GM23338 (cell line): ENCODE measurements around the gene CES4A. TPM values are rescaled to one million over a fixed set of nuclear protein-coding genes. Genes with fewer than 3 reads are reported as not detected.
"Not testable (repeated sequence)": the region's sequence is repeated elsewhere in the genome, so short reads cannot be mapped to it uniquely, and the experiment has no call there.

Source experiments
- ATAC-seq: fragments of 200-7000 bp; cut with Tn5 transposase; 3 replicates; pipeline ENCODE4 v1.9.1; 2020
- DNase-seq: peaks from one replicate; pipeline ENCODE4 v3.0.0-alpha.2; 2015; ENCODE audit warnings: low spot score
- H2AFZ ChIP-seq: fragments of 200-600 bp; sonication (generic); 2 replicates; pipeline ENCODE4 v1.8.0; 2016; ENCODE audit warnings: antibody characterized with exemption, mild to moderate bottlenecking, moderate library complexity
- H3F3A ChIP-seq: fragments of 200-600 bp; sonication (generic); replicated peaks from 2 replicates; pipeline ENCODE4 v1.8.0; 2017; ENCODE audit warnings: antibody characterized with exemption, mixed run types, low read depth
- H3K27ac ChIP-seq: fragments of 200-600 bp; sonication (generic); 2 replicates; pipeline ENCODE4 v1.6.1; 2016; ENCODE audit warnings: low read depth
- H3K27me3 ChIP-seq: fragments of 200-600 bp; sonication (generic); 2 replicates; pipeline ENCODE4 v1.8.0; 2016; ENCODE audit warnings: mild to moderate bottlenecking, mixed run types, moderate library complexity; ENCODE audit not compliant: insufficient read depth
- H3K36me3 ChIP-seq: fragments of 200-600 bp; sonication (generic); 2 replicates; pipeline ENCODE4 v1.8.0; 2016; ENCODE audit warnings: mild to moderate bottlenecking; ENCODE audit not compliant: insufficient read depth
- H3K4me1 ChIP-seq: fragments of 200-600 bp; sonication (generic); 2 replicates; pipeline ENCODE4 v1.8.0; 2016; ENCODE audit warnings: mild to moderate bottlenecking, moderate library complexity; ENCODE audit not compliant: insufficient read depth
- H3K4me2 ChIP-seq: fragments of 200-600 bp; sonication (generic); 2 replicates; pipeline ENCODE4 v1.7.1; 2017; ENCODE audit warnings: mixed run types
- H3K4me3 ChIP-seq: fragments of 200-600 bp; sonication (generic); 2 replicates; pipeline ENCODE4 v1.6.1; 2016; ENCODE audit warnings: mixed run types
- H3K79me2 ChIP-seq: fragments of 200-600 bp; sonication (generic); replicated peaks from 2 replicates; pipeline ENCODE4 v1.8.0; 2017; ENCODE audit warnings: mild to moderate bottlenecking; ENCODE audit not compliant: insufficient read depth
- H3K9me2 ChIP-seq: fragments of 200-600 bp; sonication (generic); 2 replicates; pipeline ENCODE4 v1.8.0; 2017; ENCODE audit not compliant: insufficient read depth
- H4K20me1 ChIP-seq: fragments of 200-600 bp; sonication (generic); replicated peaks from 2 replicates; pipeline ENCODE4 v1.8.0; 2017; ENCODE audit warnings: mild to moderate bottlenecking; ENCODE audit not compliant: insufficient read depth
- H3K27ac Mint-ChIP-seq: 2 replicates; pipeline ENCODE4 v1.8.0; 2020; ENCODE audit warnings: inconsistent platforms, mild to moderate bottlenecking, moderate library complexity, mixed read lengths
- H3K27me3 Mint-ChIP-seq: 3 replicates; pipeline ENCODE4 v1.8.0; 2022; ENCODE audit warnings: low read depth, mild to moderate bottlenecking, moderate library complexity, mixed read lengths, inconsistent platforms; ENCODE audit not compliant: insufficient read depth, poor library complexity
- H3K36me3 Mint-ChIP-seq: 3 replicates; pipeline ENCODE4 v1.8.0; 2021; ENCODE audit warnings: low read depth, mild to moderate bottlenecking, inconsistent platforms, moderate library complexity, mixed read lengths
- H3K4me1 Mint-ChIP-seq: 3 replicates; pipeline ENCODE4 v1.8.0; 2020; ENCODE audit warnings: mild to moderate bottlenecking, inconsistent platforms, mixed read lengths
- H3K4me3 Mint-ChIP-seq: 3 replicates; pipeline ENCODE4 v1.8.0; 2021; ENCODE audit warnings: moderate library complexity, mild to moderate bottlenecking, inconsistent platforms, mixed read lengths
- H3K9me3 Mint-ChIP-seq: 3 replicates; pipeline ENCODE4 v1.8.0; 2020; ENCODE audit warnings: moderate library complexity, mild to moderate bottlenecking, inconsistent platforms, mixed read lengths
- CTCF ChIP-seq, 2 experiments: fragments of 200-600 bp in 1 of 2; sonication (generic) in 1 of 2; conservative IDR thresholded peaks; 2 replicates each; pipeline versions ENCODE4 v1.5.1 to v1.6.1; 2016 to 2017; ENCODE audit warnings: antibody characterized with exemption in 2 of 2, low read depth in 2 of 2, mild to moderate bottlenecking in 2 of 2, moderate library complexity in 1 of 2
- EZH2phosphoT487 ChIP-seq: fragments of 200-600 bp; sonication (generic); IDR thresholded peaks from one replicate; pipeline ENCODE4 v1.8.1; 2018; ENCODE audit warnings: antibody characterized with exemption; ENCODE audit not compliant: unreplicated experiment
- JUNB ChIP-seq: IDR thresholded peaks from one replicate; pipeline ENCODE4 v1.6.1; 2016; ENCODE audit warnings: antibody characterized with exemption; ENCODE audit not compliant: unreplicated experiment
- NANOG ChIP-seq: IDR thresholded peaks from 2 replicates; pipeline ENCODE4 v1.6.1; 2016; ENCODE audit warnings: antibody characterized with exemption, borderline replicate concordance
- POLR2AphosphoS5 ChIP-seq: IDR thresholded peaks from 2 replicates; pipeline ENCODE4 v1.6.1; 2016; ENCODE audit warnings: antibody characterized with exemption, low read depth
- REST ChIP-seq: IDR thresholded peaks from one replicate; pipeline ENCODE4 v1.6.1; 2018; ENCODE audit warnings: antibody characterized with exemption; ENCODE audit not compliant: unreplicated experiment
- STAT1 ChIP-seq: IDR thresholded peaks from one replicate; pipeline ENCODE4 v1.6.1; 2016; ENCODE audit warnings: antibody characterized with exemption; ENCODE audit not compliant: unreplicated experiment
- ZNF114 ChIP-seq: fragments of 250-450 bp; sonication (Bioruptor Pico); IDR thresholded peaks from 2 replicates; pipeline ENCODE4 v1.5.0; 2020; ENCODE audit warnings: mild to moderate bottlenecking, moderate library complexity
- ZNF331 ChIP-seq: fragments of 250-450 bp; sonication (Bioruptor Pico); IDR thresholded peaks from 2 replicates; pipeline ENCODE4 v1.5.0; 2020; ENCODE audit warnings: low read depth, mild to moderate bottlenecking, moderate library complexity
- polyA plus RNA-seq: library from polyadenylated mRNA; unstranded; fragments of >200 nt; fragmentation: Nextera tagmentation; extraction: Ambion mirVana; gene quantifications from 2 replicates; pipeline ENCODE4 v1.2.1, GENCODE V29; 2016
- total RNA-seq: library from RNA; depleted of rRNA; stranded (reverse); fragments of >200 nt; shearing (Covaris generic); gene quantifications from 2 replicates; pipeline ENCODE4 v1.2.3, GENCODE V29; 2014

CES4A gene
- total and polyA plus RNA-seq, 2 experiments from 2014 or later: 0.10 to 0.42 TPM

- TF ChIP-seq ZNF331 (CRISPR knock-in tag): no peak
- TF ChIP-seq NANOG: no peak
These were observed 44.3 kb upstream of the CES4A start (continued) for GRCh38 chr16:66944054-66944441.

GRCh38 chr16:66944971-66945370, 43.4 kb upstream of the CES4A start:
- H3K27ac ChIP-seq, H3K79me2 ChIP-seq, H3K9me2 ChIP-seq, H3K27ac Mint-ChIP-seq, H3K4me2 ChIP-seq, DNase-seq, H3K9me3 Mint-ChIP-seq, ATAC-seq, H3K4me1 Mint-ChIP-seq, H3K4me3 Mint-ChIP-seq, H3K36me3 ChIP-seq, H3K4me1 ChIP-seq, H4K20me1 ChIP-seq, H2AFZ ChIP-seq, H3K4me3 ChIP-seq, H3F3A ChIP-seq: not testable (repeated sequence)
- H3K27me3 Mint-ChIP-seq: peaks cover 32% of the 10 kb centered on the region
- peaks cover 28% of the 10 kb centered on the region for H3K27me3 ChIP-seq
- H3K36me3 Mint-ChIP-seq: peaks cover 19% of the 10 kb centered on the region

- no peak overlapping the region for H3K27ac Mint-ChIP-seq
These were observed 42.5 kb upstream of the CES4A start for GRCh38 chr16:66945939-66946338.

More at GRCh38 chr16:66945939-66946338, 42.5 kb upstream of the CES4A start:
- Histone ChIP-seq H3K4me1 (peaks cover 3% of the 10 kb centered on the region; the same call in 1 of the 2 replicates), H3K79me2 (no peaks in the 10 kb centered on the region), H3K4me3 (no peak overlapping the region), H3K27ac (no peak overlapping the region), H3K4me2 (no peak overlapping the region), H3K36me3 (no peaks in the 10 kb centered on the region), H3K9me2 (no peaks in the 10 kb centered on the region), H2AFZ (no peak overlapping the region), H3K27me3 (peaks cover 37% of the 10 kb centered on the region), H4K20me1 (no peaks in the 10 kb centered on the region), H3F3A (no peaks in the 10 kb centered on the region)
- Mint-ChIP-seq H3K9me3 (no peaks in the 10 kb centered on the region), H3K4me1 (no peaks in the 10 kb centered on the region; the same call in 2 of the 3 replicates), H3K4me3 (no peak overlapping the region), H3K36me3 (peaks cover 19% of the 10 kb centered on the region), H3K27me3 (peaks cover 33% of the 10 kb centered on the region)
- DNase-seq (no peak), ATAC-seq (no peak)
- TF ChIP-seq STAT1: no peak
- TF ChIP-seq EZH2phosphoT487: no peak
- no peak for TF ChIP-seq ZNF114
- no peak for TF ChIP-seq CTCF (conservative IDR thresholded peaks at IDR 0.05; ENCODE audit: low read depth in 2 of 2)
- no peak for TF ChIP-seq POLR2AphosphoS5
- TF ChIP-seq REST: no peak
- TF ChIP-seq NANOG: no peak
- no peak for TF ChIP-seq JUNB
